ENCODE results near the gene NUDT21.

- TF ChIP-seq CTCF (IDR thresholded peaks at IDR 0.05) (no peak), POLR2A (IDR thresholded peaks at IDR 0.05) (no peak)
Observed at GRCh38 chr16:56481468-56482122, 30.5 kb upstream of the NUDT21 start.
